ENCODE results near the gene DENND1C. TPM values are rescaled to one million over a fixed set of nuclear protein-coding genes. Genes with fewer than 3 reads are reported as not detected.

DENND1C gene
- total RNA-seq, 5 donors from 2014 or later (not counting 1 experiment from before 2014, with no cell fraction given), result 107 to 140 (median 114) TPM

DNA sequence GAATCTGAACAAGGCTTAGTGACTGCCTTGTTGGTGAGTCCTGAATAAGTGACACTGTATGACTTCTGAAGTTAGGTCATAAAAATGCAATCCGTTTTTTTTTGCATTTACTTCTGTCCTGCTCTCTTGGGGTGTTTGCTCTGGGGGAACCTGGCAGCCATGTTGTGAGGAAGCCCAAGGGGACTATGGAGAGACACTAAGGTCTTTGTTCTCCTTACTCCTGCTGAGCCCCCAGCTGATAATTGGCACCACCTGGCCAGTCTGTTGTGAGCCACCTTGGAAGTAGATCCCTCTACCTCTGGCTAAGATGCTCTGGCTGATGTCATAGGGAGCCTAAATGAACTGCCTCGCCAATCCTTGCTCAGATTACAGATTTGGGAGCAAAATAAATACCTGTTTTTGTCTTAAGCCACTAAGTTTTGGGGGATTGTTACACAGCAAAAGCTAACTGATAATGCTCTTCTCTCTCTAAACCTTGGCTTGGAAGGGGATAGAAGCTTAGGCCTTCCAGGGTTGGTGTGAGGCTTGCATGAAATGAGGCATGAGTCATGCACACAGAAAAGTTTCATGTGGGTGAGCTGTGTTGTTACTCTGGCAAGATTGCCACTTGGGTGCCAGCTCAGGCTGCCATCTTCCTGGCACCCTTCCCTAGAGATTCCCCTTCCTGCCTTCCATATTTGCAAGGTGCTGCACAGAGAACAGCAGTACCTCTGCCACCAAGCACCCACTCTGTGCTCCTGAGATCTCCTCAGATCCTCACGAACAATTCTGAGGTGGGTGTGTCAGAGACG lies 10.4 kb upstream of the DENND1C start:
- 86% methylated on average over 2 of the region's 4 CpGs for WGBS (ENCODE audit: insufficient coverage)
- peaks cover 0 to 9% (median 5%) of the 10 kb centered on the region in 3 donors for H3K9me3 Mint-ChIP-seq
- peaks cover 8 to 13% (median 11%) of the 10 kb centered on the region in 3 donors for H3K4me1 Mint-ChIP-seq
- H3K4me3 Mint-ChIP-seq, result no peak overlapping the region
- H3K27me3 Mint-ChIP-seq, result no peaks in the 10 kb centered on the region
- Histone ChIP-seq H3K4me1 (ENCODE audit: control insufficient read depth in 1 of 2, extremely low read depth in 1 of 2, insufficient read depth in 2 of 2, low read length in 2 of 2) (peaks cover 0 to 14% of the 10 kb centered on the region in 2 experiments), H3K36me3 (ENCODE audit: control insufficient read depth in 2 of 2, extremely low read depth in 1 of 2, insufficient read depth in 1 of 2, low read length in 1 of 2) (no peaks in the 10 kb centered on the region), H3K9me3 (no peaks in the 10 kb centered on the region), H3K27ac (ENCODE audit: low read length) (no peak overlapping the region), H3K4me3 (ENCODE audit: control insufficient read depth in 1 of 2, extremely low read depth in 1 of 2, low read length in 1 of 2) (no peak overlapping the region), H3K27me3 (replicated peaks in 1 of 2; ENCODE audit: control insufficient read depth in 2 of 2, extremely low read depth in 1 of 2, insufficient read depth in 2 of 2, low read length in 1 of 2) (no peaks in the 10 kb centered on the region)
- ChIA-PET POLR2A (interaction anchor here in 1 of 2 donors (0.7 to 1.5 kb wide), 2 partner anchors 8 to 11 kb away, joined by 3 read pairs; partner anchors contain the start of gene DENND1C), CTCF (interaction anchor here in 1 of 2 donors (0.8 kb wide), 1 partner anchor 66 kb away, joined by 4 read pairs; no protein-coding TSS in a partner anchor)
- ATAC-seq (replicated peaks in 1 of 4) (no peak), DNase-seq (no peak)
- no peaks in the 10 kb centered on the region for H3K36me3 Mint-ChIP-seq
- no peak overlapping the region for H3K27ac Mint-ChIP-seq

- ATAC-seq (replicated peaks in 1 of 4) (no peak), DNase-seq (no peak)
- no peaks in the 10 kb centered on the region for H3K27me3 Mint-ChIP-seq
- no peaks in the 10 kb centered on the region for H3K36me3 ChIP-seq (ENCODE audit: control insufficient read depth in 2 of 2, extremely low read depth in 1 of 2, insufficient read depth in 1 of 2, low read length in 1 of 2)
- H3K4me1 Mint-ChIP-seq, result peaks cover 8 to 13% (median 11%) of the 10 kb centered on the region in 3 donors
- H3K4me1 ChIP-seq (ENCODE audit: control insufficient read depth in 1 of 2, extremely low read depth in 1 of 2, insufficient read depth in 2 of 2, low read length in 2 of 2), result peaks cover 0 to 14% of the 10 kb centered on the region in 2 experiments
- H3K27ac ChIP-seq (ENCODE audit: low read length), result peak overlapping the region; percentile 46
- no peaks in the 10 kb centered on the region for H3K9me3 ChIP-seq
- H3K27ac Mint-ChIP-seq, result peak overlapping the region; percentile 60 to 71
- POLR2A ChIA-PET, result interaction anchor here in 1 of 2 donors (0.6 kb wide), 1 partner anchor 325 kb away, joined by 5 read pairs; no protein-coding TSS in a partner anchor
- H3K36me3 Mint-ChIP-seq, result no peaks in the 10 kb centered on the region
- CTCF ChIA-PET, result no interaction called here
- peak overlapping the region in 1 of 2 donors; percentile 35 for H3K4me3 ChIP-seq (ENCODE audit: control insufficient read depth in 1 of 2, extremely low read depth in 1 of 2, low read length in 1 of 2)
- H3K27me3 ChIP-seq (replicated peaks in 1 of 2; ENCODE audit: control insufficient read depth in 2 of 2, extremely low read depth in 1 of 2, insufficient read depth in 2 of 2, low read length in 1 of 2), result no peaks in the 10 kb centered on the region
- peaks cover 0 to 9% (median 5%) of the 10 kb centered on the region in 3 donors for H3K9me3 Mint-ChIP-seq
- WGBS (ENCODE audit: insufficient coverage), result no CpG with 5 or more reads among the region's 2 CpGs
- H3K4me3 Mint-ChIP-seq, result peak overlapping the region; percentile 55 to 74 (median 70)
Measured at GRCh38 chr19:6490134-6490533, 8.5 kb upstream of the DENND1C start.

DNA sequence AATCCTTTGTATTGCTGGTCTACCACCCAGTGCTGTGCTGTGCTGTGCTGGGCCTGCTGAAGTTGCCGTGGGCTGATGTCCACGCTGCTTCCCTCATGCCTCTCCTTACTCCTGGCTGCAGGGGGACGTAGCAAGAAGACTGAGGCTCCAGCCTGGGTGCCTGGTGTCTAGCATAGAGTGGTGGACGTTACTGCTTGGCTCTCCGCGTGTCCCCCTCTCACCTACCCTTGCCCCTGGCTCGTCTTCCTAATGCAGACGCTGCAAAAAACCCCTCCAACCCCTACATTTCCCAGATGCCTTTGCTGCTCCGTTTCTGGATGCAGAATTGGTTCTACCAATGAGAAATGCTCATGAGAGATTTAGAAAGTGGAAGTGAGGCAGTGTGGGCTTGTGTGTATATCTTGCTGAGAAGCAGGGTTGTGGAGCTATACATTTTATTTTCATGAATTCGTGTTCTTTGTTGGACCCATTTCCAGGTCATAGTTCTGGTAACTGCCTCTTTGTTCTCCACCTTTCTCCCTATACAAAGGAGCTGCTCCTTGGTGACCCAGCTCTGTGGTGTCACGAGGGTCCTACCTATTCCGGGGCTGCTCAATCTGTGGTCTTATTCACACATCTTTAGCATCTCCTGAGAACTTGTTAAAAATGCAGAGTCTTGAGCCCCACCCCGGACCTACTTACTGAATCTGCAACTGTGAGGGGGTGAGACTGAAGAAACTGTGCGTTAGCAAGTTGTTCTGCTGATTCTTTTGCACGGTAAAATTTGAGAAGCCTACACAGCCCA lies 7.9 kb upstream of the DENND1C start:
- ChIA-PET POLR2A (interaction anchor here in 1 of 2 donors (0.6 kb wide), 1 partner anchor 326 kb away, joined by 5 read pairs; no protein-coding TSS in a partner anchor), CTCF (no interaction called here)
- Histone ChIP-seq H3K27ac (ENCODE audit: low read length) (peak overlapping the region; percentile 46), H3K4me1 (ENCODE audit: control insufficient read depth in 1 of 2, extremely low read depth in 1 of 2, insufficient read depth in 2 of 2, low read length in 2 of 2) (peaks cover 0 to 14% of the 10 kb centered on the region in 2 experiments), H3K36me3 (ENCODE audit: control insufficient read depth in 2 of 2, extremely low read depth in 1 of 2, insufficient read depth in 1 of 2, low read length in 1 of 2) (no peaks in the 10 kb centered on the region), H3K9me3 (no peaks in the 10 kb centered on the region), H3K4me3 (ENCODE audit: control insufficient read depth in 1 of 2, extremely low read depth in 1 of 2, low read length in 1 of 2) (peak overlapping the region in 1 of 2 donors; percentile 35), H3K27me3 (replicated peaks in 1 of 2; ENCODE audit: control insufficient read depth in 2 of 2, extremely low read depth in 1 of 2, insufficient read depth in 2 of 2, low read length in 1 of 2) (no peaks in the 10 kb centered on the region)
- peak overlapping the region; percentile 60 to 71 for H3K27ac Mint-ChIP-seq
- ATAC-seq (replicated peaks in 1 of 4) (peak; percentile 31 to 70 (median 62)), DNase-seq (peak in 1 of 35 experiments; percentile 38)
- WGBS (ENCODE audit: insufficient coverage), result 30% methylated on average over 2 of the region's 15 CpGs
- peaks cover 8 to 13% (median 11%) of the 10 kb centered on the region in 3 donors for H3K4me1 Mint-ChIP-seq
- peak overlapping the region; percentile 55 to 74 (median 70) for H3K4me3 Mint-ChIP-seq
- peaks cover 0 to 9% (median 5%) of the 10 kb centered on the region in 3 donors for H3K9me3 Mint-ChIP-seq
- no peaks in the 10 kb centered on the region for H3K36me3 Mint-ChIP-seq
- H3K27me3 Mint-ChIP-seq, result no peaks in the 10 kb centered on the region

DNA sequence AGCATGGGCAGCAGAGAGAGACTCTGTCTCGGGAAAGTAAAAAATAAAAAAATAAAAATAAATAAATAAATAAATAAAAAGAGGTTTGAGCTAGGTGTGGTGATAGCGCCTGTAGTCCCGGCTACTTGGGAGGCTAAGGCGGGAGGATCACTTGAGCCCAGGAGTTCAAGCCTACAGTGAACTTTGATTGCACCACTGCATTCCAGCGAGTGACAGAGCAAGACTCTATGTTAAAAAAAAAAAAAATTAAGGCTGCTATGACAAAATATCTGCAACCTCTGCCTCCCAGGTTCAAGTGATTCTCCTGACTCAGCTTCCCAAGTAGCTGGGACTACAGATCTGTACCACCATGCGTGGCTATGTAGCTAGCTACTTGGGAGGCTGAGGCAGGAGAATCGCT lies 3.2 kb upstream of the DENND1C start:
- WGBS (ENCODE audit: insufficient coverage), result 100% methylated on average over 3 of the region's 7 CpGs
- no peaks in the 10 kb centered on the region for H3K36me3 Mint-ChIP-seq
- CTCF ChIA-PET, result no interaction called here

DNA sequence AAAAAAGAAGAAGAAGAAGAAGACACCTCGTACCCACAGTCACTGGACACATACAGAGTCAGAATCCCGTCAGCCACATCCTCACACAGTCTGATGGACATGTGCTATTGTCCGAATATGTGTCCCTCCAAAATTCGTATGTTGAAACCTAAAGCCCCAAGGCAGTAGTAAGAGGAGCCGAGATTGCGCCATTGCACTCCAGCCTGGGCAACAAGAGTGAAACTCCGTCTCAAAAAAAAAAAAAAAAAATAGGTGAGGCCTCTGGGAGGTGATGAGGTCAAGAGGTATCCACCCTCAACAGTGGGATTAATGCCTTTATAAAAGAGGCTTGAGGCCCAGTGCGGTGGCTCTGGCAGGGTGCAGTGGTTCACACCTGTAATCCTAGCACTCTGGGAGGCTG lies 2.6 kb upstream of the DENND1C start:
- H3K27ac Mint-ChIP-seq, result peak overlapping the region; percentile 27 to 97
- Histone ChIP-seq H3K27ac (ENCODE audit: low read length) (no peak overlapping the region), H3K36me3 (ENCODE audit: control insufficient read depth in 2 of 2, extremely low read depth in 1 of 2, insufficient read depth in 1 of 2, low read length in 1 of 2) (peaks cover 0 to 4% of the 10 kb centered on the region in 2 donors), H3K4me3 (ENCODE audit: control insufficient read depth in 1 of 2, extremely low read depth in 1 of 2, low read length in 1 of 2) (no peak overlapping the region), H3K4me1 (ENCODE audit: control insufficient read depth in 1 of 2, extremely low read depth in 1 of 2, insufficient read depth in 2 of 2, low read length in 2 of 2) (peaks cover 14 to 35% of the 10 kb centered on the region in 2 experiments), H3K27me3 (replicated peaks in 1 of 2; ENCODE audit: control insufficient read depth in 2 of 2, extremely low read depth in 1 of 2, insufficient read depth in 2 of 2, low read length in 1 of 2) (no peaks in the 10 kb centered on the region), H3K9me3 (no peaks in the 10 kb centered on the region)
- WGBS (ENCODE audit: insufficient coverage), result 91% methylated on average over 4 of the region's 8 CpGs
- no peak overlapping the region for H3K4me3 Mint-ChIP-seq
- DNase-seq, result no peak
- CTCF ChIA-PET, result no interaction called here
- peaks cover 41 to 44% (median 44%) of the 10 kb centered on the region in 3 donors for H3K4me1 Mint-ChIP-seq
- no peak for ATAC-seq (replicated peaks in 1 of 4)
- no peaks in the 10 kb centered on the region for H3K27me3 Mint-ChIP-seq
- POLR2A ChIA-PET, result no interaction called here
- no peaks in the 10 kb centered on the region for H3K36me3 Mint-ChIP-seq
- no peaks in the 10 kb centered on the region for H3K9me3 Mint-ChIP-seq

More for the DNA sequence above, 3.2 kb upstream of the DENND1C start:
- ATAC-seq (replicated peaks in 1 of 4) (no peak), DNase-seq (no peak)
- Histone ChIP-seq H3K36me3 (ENCODE audit: control insufficient read depth in 2 of 2, extremely low read depth in 1 of 2, insufficient read depth in 1 of 2, low read length in 1 of 2) (no peaks in the 10 kb centered on the region), H3K4me1 (ENCODE audit: control insufficient read depth in 1 of 2, extremely low read depth in 1 of 2, insufficient read depth in 2 of 2, low read length in 2 of 2) (peaks cover 13 to 32% of the 10 kb centered on the region in 2 experiments), H3K27me3 (replicated peaks in 1 of 2; ENCODE audit: control insufficient read depth in 2 of 2, extremely low read depth in 1 of 2, insufficient read depth in 2 of 2, low read length in 1 of 2) (no peaks in the 10 kb centered on the region), H3K27ac (ENCODE audit: low read length) (no peak overlapping the region), H3K4me3 (ENCODE audit: control insufficient read depth in 1 of 2, extremely low read depth in 1 of 2, low read length in 1 of 2) (no peak overlapping the region), H3K9me3 (no peaks in the 10 kb centered on the region)
- Mint-ChIP-seq H3K4me1 (peaks cover 43 to 44% (median 43%) of the 10 kb centered on the region in 3 donors), H3K4me3 (no peak overlapping the region), H3K9me3 (no peaks in the 10 kb centered on the region), H3K27ac (no peak overlapping the region), H3K27me3 (no peaks in the 10 kb centered on the region)
- POLR2A ChIA-PET, result no interaction called here

DNA sequence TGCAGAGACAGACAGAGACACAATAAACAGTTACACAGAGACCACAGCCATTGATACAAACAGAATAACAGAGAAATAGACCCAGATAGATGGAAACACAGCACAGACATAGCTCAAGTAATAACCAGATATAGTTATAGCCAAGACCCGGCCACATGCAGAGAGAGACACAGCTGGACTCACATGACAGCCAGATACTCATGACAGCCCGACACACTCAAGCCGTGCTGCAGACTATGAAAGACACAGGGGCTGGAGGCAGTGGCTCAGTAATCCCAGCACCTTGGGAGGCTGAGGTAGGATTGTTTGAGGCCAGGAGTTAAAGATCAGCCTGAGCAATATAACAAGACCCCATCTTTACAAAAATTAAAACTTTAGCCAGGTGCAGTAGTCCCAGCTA lies 1.6 kb upstream of the DENND1C start:
- peak overlapping the region; percentile 97 to 100 for H3K27ac Mint-ChIP-seq
- peaks cover 40 to 45% (median 44%) of the 10 kb centered on the region in 3 donors for H3K4me1 Mint-ChIP-seq
- H3K9me3 Mint-ChIP-seq, result no peaks in the 10 kb centered on the region
- CTCF ChIA-PET, result interaction anchor here in 1 of 2 donors (0.5 kb wide), 1 partner anchor 122 kb away, joined by 4 read pairs; the partner anchor contains the start of gene CLPP
- POLR2A ChIA-PET, result interaction anchor here in 1 of 2 donors (0.6 kb wide), 1 partner anchor 21 kb away, joined by 4 read pairs; no protein-coding TSS in a partner anchor
- DNase-seq (no peak), ATAC-seq (replicated peaks in 1 of 4) (no peak)
- H3K4me1 ChIP-seq (ENCODE audit: control insufficient read depth in 1 of 2, extremely low read depth in 1 of 2, insufficient read depth in 2 of 2, low read length in 2 of 2), result peaks cover 14 to 39% of the 10 kb centered on the region in 2 experiments
- H3K27me3 ChIP-seq (replicated peaks in 1 of 2; ENCODE audit: control insufficient read depth in 2 of 2, extremely low read depth in 1 of 2, insufficient read depth in 2 of 2, low read length in 1 of 2), result no peaks in the 10 kb centered on the region
- H3K36me3 Mint-ChIP-seq, result no peaks in the 10 kb centered on the region
- peaks cover 0 to 11% of the 10 kb centered on the region in 2 donors for H3K36me3 ChIP-seq (ENCODE audit: control insufficient read depth in 2 of 2, extremely low read depth in 1 of 2, insufficient read depth in 1 of 2, low read length in 1 of 2)
- no peaks in the 10 kb centered on the region for H3K27me3 Mint-ChIP-seq
- no peaks in the 10 kb centered on the region for H3K9me3 ChIP-seq
- 100% methylated on average over 1 of the region's 3 CpGs for WGBS (ENCODE audit: insufficient coverage)
- H3K27ac ChIP-seq (ENCODE audit: low read length), result no peak overlapping the region
- peak overlapping the region in 2 of 3 donors; percentile 2 to 4 for H3K4me3 Mint-ChIP-seq
- no peak overlapping the region for H3K4me3 ChIP-seq (ENCODE audit: control insufficient read depth in 1 of 2, extremely low read depth in 1 of 2, low read length in 1 of 2)
